Measurements from ENCODE around the gene TNFAIP8. TPM values are rescaled to one million over a fixed set of nuclear protein-coding genes. Genes with fewer than 3 reads are reported as not detected.

Gene TNFAIP8
- total and polyA plus RNA-seq, 2 experiments from 2014 or later: 18.3 to 37.6 TPM

DNA sequence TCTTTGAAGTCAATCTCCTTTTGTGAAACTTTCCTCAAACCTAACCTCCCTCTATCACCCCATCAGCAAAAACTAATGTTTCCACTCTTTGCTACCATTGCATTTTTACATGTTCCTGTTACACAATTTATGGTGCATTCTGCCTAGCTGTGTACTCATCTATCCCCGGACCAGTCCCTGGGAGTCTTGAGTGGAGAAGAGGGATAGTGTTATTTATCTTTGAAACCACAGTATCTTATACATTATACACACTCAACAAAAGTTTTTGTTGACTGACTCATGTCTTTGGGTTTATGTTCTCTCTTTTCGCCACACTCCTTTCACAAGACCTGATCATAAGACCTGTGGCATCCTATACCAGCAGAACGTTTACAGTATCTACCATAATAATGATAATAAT lies 26.4 kb downstream of the TNFAIP8 start:
- no peaks in the 10 kb centered on the region for H3K36me3 ChIP-seq (replicated peaks; ENCODE audit: insufficient read depth, low read depth)
- peaks cover 7% of the 10 kb centered on the region for H3K4me1 ChIP-seq (ENCODE audit: insufficient read depth)
- no peaks in the 10 kb centered on the region for H3K9me2 ChIP-seq (replicated peaks; ENCODE audit: insufficient read depth)
- H4K20me1 ChIP-seq (ENCODE audit: insufficient read depth, poor library complexity, severe bottlenecking): no peaks in the 10 kb centered on the region
- H2AFZ ChIP-seq: no peak overlapping the region
- peaks cover 40% of the 10 kb centered on the region for H3K79me2 ChIP-seq
- TF ChIP-seq, protein P1, sequence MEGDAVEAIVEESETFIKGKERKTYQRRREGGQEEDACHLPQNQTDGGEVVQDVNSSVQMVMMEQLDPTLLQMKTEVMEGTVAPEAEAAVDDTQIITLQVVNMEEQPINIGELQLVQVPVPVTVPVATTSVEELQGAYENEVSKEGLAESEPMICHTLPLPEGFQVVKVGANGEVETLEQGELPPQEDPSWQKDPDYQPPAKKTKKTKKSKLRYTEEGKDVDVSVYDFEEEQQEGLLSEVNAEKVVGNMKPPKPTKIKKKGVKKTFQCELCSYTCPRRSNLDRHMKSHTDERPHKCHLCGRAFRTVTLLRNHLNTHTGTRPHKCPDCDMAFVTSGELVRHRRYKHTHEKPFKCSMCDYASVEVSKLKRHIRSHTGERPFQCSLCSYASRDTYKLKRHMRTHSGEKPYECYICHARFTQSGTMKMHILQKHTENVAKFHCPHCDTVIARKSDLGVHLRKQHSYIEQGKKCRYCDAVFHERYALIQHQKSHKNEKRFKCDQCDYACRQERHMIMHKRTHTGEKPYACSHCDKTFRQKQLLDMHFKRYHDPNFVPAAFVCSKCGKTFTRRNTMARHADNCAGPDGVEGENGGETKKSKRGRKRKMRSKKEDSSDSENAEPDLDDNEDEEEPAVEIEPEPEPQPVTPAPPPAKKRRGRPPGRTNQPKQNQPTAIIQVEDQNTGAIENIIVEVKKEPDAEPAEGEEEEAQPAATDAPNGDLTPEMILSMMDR (IDR thresholded peaks at IDR 0.05; ENCODE audit: poor library complexity): no peak
- TF ChIP-seq EZH2 (IDR thresholded peaks at IDR 0.05; ENCODE audit: borderline replicate concordance) (no peak), EZH2phosphoT487 (IDR thresholded peaks at IDR 0.05; ENCODE audit: low read depth, severe bottlenecking, unreplicated experiment) (no peak)
- no peaks in the 10 kb centered on the region for H3K9me3 ChIP-seq (ENCODE audit: low read depth)
- DNase-seq (ENCODE audit: low spot score): no peak
- 90% methylated on average over 3 of the region's 3 CpGs for WGBS (ENCODE audit: low lambda C conversion rate, missing lambda C conversion rate)
- H3K27ac ChIP-seq: no peak overlapping the region
- H3K4me3 ChIP-seq: no peak overlapping the region
- H3K27me3 ChIP-seq: no peaks in the 10 kb centered on the region
- no peak overlapping the region for H3K4me2 ChIP-seq

GRCh38 chr5:119383008-119383407 lies 27.2 kb downstream of the TNFAIP8 start:
- Histone ChIP-seq H3K4me1 (ENCODE audit: insufficient read depth) (peaks cover 15% of the 10 kb centered on the region), H3K27me3 (no peaks in the 10 kb centered on the region), H3K9me3 (ENCODE audit: low read depth) (no peaks in the 10 kb centered on the region), H2AFZ (no peak overlapping the region), H3K36me3 (replicated peaks; ENCODE audit: insufficient read depth, low read depth) (no peaks in the 10 kb centered on the region), H3K9me2 (replicated peaks; ENCODE audit: insufficient read depth) (no peaks in the 10 kb centered on the region), H3K4me3 (no peak overlapping the region), H3K79me2 (peaks cover 33% of the 10 kb centered on the region), H3K27ac (no peak overlapping the region), H3K4me2 (no peak overlapping the region), H4K20me1 (ENCODE audit: insufficient read depth, poor library complexity, severe bottlenecking) (no peaks in the 10 kb centered on the region)
- no peak for DNase-seq (ENCODE audit: low spot score)
- WGBS (ENCODE audit: low lambda C conversion rate, missing lambda C conversion rate): 87% methylated on average over 1 of the region's 1 CpG
- TF ChIP-seq, protein P1 (IDR thresholded peaks at IDR 0.05; ENCODE audit: poor library complexity): no peak
- TF ChIP-seq EZH2phosphoT487 (IDR thresholded peaks at IDR 0.05; ENCODE audit: low read depth, severe bottlenecking, unreplicated experiment) (no peak), EZH2 (IDR thresholded peaks at IDR 0.05; ENCODE audit: borderline replicate concordance) (no peak)

DNA sequence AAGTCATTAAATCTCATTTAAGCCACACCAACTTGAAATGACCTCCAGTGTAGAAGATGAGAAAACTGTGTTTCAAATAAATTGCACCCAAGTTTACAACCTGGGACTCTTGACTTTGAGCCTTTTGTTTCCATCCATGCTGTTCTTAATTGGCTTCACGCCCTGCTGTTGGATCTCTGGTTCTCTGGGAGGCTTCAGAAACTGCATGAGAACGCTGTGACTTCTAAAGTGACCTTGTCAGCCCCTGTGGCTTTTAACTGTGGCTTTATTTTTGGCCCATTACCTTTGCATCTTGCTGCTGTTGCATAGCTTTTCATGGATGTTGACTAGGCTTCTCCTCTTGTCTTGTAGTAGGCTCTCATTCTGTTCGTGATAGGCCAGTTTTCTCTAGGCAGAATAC lies 29.3 kb downstream of the TNFAIP8 start:
- no peak for DNase-seq (ENCODE audit: low spot score)
- 93% methylated on average over 3 of the region's 3 CpGs for WGBS (ENCODE audit: low lambda C conversion rate, missing lambda C conversion rate)
- TF ChIP-seq EZH2phosphoT487 (IDR thresholded peaks at IDR 0.05; ENCODE audit: low read depth, severe bottlenecking, unreplicated experiment) (no peak), EZH2 (IDR thresholded peaks at IDR 0.05; ENCODE audit: borderline replicate concordance) (no peak)
- TF ChIP-seq, protein P1 (IDR thresholded peaks at IDR 0.05; ENCODE audit: poor library complexity): no peak
- no peak overlapping the region for H3K4me2 ChIP-seq
- H3K9me2 ChIP-seq (replicated peaks; ENCODE audit: insufficient read depth): no peaks in the 10 kb centered on the region
- H3K27ac ChIP-seq: no peak overlapping the region
- H2AFZ ChIP-seq: no peak overlapping the region
- H3K9me3 ChIP-seq (ENCODE audit: low read depth): no peaks in the 10 kb centered on the region
- H3K36me3 ChIP-seq (replicated peaks; ENCODE audit: insufficient read depth, low read depth): no peaks in the 10 kb centered on the region
- no peaks in the 10 kb centered on the region for H3K27me3 ChIP-seq
- H3K79me2 ChIP-seq: peaks cover 25% of the 10 kb centered on the region
- H3K4me3 ChIP-seq: no peak overlapping the region
- peaks cover 30% of the 10 kb centered on the region for H3K4me1 ChIP-seq (ENCODE audit: insufficient read depth)
- no peaks in the 10 kb centered on the region for H4K20me1 ChIP-seq (ENCODE audit: insufficient read depth, poor library complexity, severe bottlenecking)
